Tibial nerve (tissue), 3 donors: ENCODE measurements around the gene RARB.

Experiments used
- CTCF ChIP-seq, 5 experiments: fragments of 200-600 bp in 3 of 5; fragments of 450-650 bp in 2 of 5; sonication (generic) in 3 of 5; IDR thresholded peaks; one replicate each; pipeline ENCODE4 v1.5.1; 2016 to 2019; ENCODE audit warnings: antibody characterized with exemption in 5 of 5, mild to moderate bottlenecking in 3 of 5, moderate library complexity in 2 of 5
- POLR2A ChIP-seq, 2 donors: fragments of 450-650 bp; IDR thresholded peaks; one replicate each; pipeline ENCODE4 v1.6.1; 2017; ENCODE audit warnings: antibody characterized with exemption in 2 of 2, mild to moderate bottlenecking in 2 of 2, moderate library complexity in 2 of 2

DNA sequence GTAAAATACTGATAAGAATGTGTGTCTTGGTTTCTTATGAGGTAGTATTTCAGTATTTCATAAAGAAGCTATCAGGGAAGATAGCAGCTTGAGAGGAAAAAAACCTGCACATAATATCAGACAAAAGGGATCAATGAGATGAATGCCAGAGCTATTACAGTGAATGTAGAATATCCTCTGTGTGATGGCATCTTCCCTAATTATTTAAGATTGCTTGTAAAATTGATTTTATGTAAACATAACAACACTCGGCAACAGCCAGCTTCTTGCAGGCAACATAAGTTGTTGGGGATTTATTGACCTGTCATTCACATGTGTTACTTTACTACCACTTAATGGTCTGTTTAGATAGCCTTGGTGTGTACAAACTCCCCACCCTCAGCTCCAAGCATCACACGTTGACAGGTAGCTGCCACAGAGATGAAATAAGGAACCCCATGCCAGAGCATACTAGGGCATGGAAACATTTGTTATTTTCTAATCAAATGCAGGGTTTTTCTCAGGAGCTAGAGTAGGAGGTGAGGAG is 49.2 kb upstream of the RARB start:
- TF ChIP-seq CTCF (IDR thresholded peaks at IDR 0.05) (no peak), POLR2A (IDR thresholded peaks at IDR 0.05) (no peak)
